GM15510 (cell line): ENCODE data around the gene DLG2.

ENCODE experiments used
- POLR2A ChIP-seq: IDR thresholded peaks from 3 replicates; pipeline ENCODE4 v1.6.1; 2011; ENCODE audit warnings: borderline replicate concordance; ENCODE audit not compliant: insufficient read length; ENCODE audit errors: extremely low read depth

The DLG2 gene

DNA sequence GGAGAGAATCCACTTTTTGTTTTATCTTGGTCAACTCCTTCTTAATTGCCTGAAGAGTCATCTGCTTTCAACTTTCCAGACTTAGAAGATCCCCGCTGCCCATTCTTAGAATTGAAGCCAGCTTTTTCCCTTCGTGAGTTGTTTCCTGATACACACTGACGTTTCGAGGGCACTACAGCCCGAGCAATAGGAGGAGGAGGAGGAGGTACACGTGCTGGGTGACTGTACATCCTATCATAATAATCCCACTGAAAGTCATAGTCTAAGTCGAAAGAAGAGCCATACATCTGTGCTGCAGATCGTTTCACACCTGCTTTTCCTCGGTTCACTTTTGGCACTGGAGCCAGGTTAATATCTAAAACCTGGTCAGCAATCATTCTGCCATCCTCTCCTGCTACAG is 606.1 kb downstream of the DLG2 start:
- no peak for TF ChIP-seq POLR2A

DNA sequence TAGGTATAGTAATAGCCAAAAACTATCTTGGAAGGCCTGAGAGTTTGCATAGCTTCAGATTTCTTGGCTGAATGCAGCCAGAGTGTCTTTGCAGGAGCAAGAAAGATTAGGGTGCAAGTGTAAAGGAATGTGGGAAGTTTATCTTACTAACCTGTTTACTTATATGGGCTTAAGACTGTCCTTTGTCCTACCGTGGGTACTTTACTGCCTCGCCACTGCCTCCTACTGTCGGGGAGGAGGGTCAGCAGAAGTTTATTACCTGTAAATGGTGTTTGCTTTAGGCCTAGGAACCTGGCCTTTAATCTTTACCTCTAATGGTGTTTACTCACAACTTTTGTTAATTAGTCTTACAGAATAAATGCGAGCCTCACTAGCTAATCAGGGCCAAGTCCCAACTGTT is 633.8 kb downstream of the DLG2 start:
- no peak for TF ChIP-seq POLR2A

DNA sequence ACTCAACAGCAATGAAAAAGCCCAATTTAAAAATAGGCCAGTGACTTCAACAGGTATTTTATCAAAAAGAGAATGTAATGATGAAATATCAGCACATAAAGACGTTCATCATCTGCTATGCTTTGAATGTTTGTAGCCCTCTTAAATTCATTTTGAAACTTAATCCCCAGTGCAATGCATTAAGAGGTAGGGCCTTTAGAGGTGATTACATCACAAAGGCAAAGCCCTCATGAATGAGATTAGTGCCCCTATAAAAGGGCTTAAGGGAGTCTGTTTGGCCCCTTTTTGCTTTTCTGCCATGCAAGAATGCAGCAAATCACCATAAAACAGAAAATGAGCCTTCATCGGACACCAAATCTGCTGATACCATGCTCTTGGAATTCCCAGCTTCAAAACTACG is 637.0 kb downstream of the DLG2 start:
- no peak for TF ChIP-seq POLR2A

DNA sequence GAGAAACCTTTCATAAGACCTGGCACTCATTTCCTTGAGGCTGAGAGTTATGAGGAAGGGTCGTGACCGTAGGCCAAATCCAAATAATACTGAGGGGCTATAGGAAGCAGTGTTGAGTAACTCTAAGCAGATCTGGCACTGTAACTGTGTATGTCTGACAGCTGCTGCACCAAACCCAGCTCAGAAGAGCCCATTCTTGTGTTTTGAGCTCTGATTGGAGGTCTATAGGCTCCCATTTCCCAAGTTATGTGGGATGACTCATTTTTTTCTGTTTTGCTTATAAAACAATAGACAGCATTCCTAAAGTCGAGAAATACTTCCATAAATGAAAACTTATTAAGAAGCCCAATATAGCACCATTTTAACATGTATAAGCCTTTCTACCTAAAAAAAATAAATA is 645.8 kb downstream of the DLG2 start:
- no peak for TF ChIP-seq POLR2A

DNA sequence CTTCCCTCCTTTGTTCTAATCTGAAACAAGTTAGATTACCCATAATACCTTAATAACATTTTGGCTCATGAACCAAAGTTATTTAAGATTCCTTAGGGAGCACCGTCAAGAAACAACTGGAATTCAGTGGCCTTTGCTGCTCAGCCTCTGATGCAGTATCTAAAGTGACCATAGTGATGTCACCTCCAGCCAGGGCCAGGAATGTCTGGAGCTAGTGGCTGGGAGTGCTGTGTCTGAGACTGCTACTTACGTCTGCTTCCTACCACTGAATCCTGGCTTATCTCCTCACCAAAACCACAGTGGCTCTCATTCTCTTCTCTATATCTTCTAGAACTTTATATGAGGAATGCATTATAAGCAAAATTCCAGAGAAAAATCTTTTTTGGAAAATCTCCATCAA is 658.0 kb downstream of the DLG2 start:
- TF ChIP-seq POLR2A, result no peak

DNA sequence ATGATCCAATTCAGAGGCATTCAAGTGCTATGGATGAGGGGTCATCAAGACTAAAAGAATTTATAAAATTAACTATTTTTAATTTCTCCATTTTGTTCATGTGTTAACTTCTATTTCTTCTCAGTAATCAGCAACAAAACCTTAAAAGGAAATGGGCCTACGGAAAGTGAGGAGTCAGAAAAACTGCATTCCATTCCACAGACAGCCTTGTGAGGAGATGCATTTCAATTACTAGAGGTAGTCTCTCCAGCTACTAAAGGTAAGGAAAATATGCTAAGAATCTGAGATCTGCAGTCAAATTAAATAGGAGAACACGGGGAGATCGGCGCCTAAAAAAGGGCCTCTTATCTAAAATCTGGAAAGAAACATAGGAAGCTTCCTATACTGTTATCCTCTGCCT is 661.7 kb downstream of the DLG2 start:
- no peak for TF ChIP-seq POLR2A

DNA sequence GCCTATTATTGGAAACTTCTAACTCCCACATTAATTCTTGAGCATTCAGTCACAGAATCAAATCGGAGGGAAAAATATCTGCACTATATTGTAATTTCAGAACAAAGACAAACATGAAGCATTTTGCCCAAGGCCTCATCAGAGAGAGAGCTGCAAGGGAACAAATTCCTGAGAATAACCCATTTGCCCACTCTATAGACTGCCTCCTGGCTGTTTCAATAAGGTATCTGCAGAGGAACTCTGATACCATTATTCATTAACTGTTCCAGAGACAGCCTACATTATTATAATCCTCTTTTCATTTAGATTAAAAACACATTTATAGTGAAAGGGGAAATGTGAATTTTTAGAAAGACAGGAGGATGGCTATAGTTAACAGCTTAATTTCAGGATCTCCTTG is 663.9 kb downstream of the DLG2 start:
- no peak for TF ChIP-seq POLR2A

DNA sequence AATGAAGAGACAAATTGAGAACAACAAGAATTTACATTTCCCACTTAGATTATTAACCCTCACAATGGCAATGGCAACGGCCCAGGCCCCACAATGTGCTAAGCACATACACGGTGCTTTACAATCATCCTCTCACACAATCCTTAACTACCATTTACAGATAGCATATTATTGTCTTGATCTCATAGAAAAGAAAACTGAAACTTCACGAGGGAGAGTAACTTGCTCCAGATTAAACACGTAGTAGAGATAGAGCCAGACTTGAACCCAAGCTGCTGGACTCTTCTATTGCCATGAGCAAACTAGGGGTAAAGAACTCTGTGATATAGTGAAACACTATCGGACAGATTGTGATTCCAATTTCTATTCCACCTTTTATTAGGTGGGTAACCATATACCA is 665.1 kb downstream of the DLG2 start:
- TF ChIP-seq POLR2A, result no peak

DNA sequence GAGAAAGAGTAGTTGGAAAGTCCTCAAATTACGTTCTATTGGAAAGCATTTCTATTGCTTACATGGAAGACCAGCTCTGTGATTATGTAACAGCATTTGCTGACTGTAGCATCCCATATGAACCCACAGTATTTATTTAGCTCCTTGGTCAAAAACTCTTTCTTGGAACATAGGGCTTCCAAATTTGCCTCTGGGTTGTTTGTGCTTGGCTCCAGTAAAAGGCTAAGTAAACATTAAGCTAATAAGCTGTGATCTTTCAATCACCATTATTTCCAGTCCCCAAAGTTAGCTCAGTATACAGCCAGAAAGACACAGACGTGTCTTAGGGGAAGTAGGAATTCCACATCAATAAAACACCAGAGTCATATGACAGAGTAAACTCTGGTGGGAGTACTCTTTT is 668.8 kb downstream of the DLG2 start:
- TF ChIP-seq POLR2A, result no peak

DNA sequence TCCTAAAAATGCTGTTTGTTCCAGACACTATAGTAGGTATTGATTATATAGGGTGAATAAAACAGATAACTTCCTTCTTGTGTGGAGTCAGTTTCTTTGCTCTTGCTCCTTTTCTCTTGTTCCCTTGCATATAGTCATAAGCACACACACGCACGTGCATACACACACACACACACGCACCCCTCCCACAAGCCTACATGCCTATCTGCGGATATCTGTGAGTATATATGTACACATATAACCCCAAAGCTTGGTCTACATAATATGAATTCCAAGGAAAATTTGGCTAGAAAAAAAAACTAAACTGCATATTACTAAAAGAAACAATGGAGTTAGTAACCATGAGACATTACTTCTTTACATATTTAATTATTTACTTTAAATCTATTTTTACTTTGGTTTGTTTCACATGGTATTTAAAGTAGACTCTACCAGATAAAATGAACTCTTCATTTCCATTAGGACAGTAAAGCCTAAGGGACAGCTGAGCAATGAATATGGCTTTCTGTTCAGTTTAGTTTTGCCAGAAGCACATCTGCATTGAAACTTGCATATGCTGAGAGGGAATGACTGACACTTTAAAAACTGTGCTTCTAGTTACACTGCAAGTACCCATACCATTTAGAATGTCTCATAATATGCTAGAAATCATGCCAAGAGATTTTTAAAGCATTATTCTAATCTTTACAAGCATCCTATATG is 676.4 kb downstream of the DLG2 start:
- no peak for TF ChIP-seq POLR2A

DNA sequence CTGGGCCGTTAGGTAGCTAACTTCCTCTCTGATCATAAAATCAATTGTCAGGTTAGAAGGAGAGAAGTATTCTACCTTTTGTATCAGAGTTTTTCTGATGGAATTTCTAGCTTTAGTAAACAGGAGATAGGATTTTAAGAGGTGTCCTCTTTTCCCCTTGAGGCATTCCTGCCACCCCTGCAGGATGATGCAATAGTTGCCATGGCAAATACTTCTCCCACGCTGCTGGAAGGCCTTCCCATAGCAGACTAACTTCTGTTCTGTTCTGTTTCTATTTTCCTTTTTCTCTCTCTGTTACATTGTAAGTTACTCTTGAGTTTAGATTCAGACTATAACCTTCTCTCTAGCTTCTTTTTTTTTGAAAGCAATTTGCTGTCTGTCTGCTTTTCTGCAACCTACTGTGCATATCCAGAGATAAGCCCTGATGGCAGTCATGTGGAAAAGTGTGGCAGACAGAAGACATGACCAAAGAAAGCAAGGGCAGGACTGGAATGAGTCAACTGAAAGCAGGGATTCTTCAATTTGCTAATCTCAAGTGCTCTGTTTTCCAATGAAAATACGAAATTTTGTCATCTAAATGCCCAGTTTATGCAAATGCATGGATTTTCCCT is 679.1 kb downstream of the DLG2 start:
- TF ChIP-seq POLR2A, result no peak

DNA sequence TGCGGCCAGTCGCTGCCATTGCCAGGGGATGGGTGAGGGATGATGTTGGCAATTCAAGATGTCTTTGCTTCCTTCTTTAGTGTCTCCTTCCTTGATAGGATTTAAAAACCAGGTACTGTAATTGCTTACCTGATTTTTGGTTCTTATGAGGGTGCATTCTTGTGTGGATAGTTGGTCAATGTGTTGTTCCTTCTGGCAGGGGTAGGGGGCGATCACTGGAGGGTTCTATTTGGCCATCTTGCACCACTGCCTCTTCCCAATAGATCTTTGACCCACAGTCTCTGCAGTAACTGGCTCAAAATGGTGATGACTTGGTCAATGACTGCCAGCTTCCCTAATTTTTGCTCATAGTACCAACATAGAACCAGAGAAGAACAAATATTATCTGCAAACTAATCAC is 680.1 kb downstream of the DLG2 start:
- TF ChIP-seq POLR2A, result no peak

DNA sequence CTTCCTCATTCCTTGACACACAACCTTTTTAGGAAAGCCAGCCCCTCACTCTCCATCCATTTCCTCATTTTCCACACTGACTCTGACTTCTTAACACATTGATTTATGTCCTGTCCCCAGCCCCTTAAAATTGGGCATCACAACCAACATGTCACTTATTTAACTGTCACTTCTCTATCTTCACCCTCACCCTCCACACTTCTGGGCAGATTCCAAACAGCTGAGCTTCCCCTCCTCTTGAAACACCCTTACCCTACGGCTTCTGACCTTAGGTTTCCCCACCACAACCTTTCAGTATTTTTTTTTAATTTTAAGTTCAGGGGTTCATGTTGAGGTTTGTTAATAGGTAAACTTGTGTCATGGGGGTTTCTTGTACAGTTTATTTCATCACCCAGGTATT is 696.3 kb downstream of the DLG2 start:
- no peak for TF ChIP-seq POLR2A

DNA sequence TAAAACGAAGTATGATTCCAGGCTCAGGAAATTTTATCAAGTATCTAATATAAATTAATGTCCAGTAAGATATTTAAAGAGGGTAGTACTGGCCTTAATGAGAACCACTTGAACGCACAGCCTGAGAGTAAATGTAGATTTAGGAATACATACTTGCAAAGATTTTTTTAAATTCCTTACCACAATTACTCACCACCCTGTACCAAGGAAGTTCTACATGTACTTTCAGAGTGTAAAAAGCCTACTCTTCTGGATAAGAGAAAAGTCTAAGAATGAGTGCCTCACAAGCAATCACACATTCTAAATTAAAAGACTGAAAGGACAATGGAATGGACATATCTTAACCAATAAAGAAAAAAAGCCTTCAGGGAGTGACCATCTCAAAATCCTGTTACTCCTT is 697.4 kb downstream of the DLG2 start:
- TF ChIP-seq POLR2A, result no peak

DNA sequence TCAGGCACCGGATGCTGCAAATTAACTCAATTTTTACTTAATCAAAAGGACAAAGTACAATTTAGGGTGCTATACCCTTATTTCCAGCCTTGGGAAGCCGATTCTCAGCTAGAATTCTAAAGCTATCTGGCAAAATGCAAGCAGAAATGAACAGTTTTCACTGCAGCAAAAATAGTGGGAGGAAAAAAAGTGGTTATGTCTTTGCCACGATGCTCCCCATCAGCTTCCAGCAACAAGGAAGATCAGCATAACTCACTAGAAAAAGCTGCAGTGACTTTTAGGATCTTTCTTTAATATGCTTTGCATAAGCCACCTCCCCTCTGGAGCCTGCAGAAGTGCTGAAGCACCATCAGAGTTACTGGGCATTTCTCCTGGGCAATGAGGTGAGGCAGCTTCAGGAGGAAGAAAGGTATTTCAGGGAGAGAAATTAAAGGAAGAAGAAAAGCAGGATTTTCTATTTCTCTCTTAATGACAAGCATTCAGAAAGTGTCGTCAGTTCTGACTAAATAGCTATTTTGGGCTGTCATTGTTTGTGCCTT is 702.9 kb downstream of the DLG2 start:
- TF ChIP-seq POLR2A, result no peak

DNA sequence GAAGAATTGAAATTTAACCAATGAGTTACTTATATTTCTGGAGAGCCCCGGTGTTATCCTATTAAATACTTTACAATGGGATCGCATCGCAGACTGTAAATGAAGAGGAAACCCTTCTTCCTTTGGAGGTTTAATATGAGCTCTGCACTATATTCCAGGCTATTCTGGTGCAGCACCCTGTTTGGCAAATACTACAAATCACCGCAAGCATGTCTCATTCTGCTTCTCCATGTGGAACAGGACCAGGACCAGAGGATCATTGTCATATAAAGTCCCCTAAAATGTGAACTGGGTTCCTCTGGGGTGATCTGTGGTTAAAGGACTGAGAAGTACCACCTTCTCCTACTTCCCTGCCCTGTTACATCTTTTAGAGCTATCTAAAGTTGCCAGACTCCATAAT is 703.7 kb downstream of the DLG2 start:
- TF ChIP-seq POLR2A, result no peak

DNA sequence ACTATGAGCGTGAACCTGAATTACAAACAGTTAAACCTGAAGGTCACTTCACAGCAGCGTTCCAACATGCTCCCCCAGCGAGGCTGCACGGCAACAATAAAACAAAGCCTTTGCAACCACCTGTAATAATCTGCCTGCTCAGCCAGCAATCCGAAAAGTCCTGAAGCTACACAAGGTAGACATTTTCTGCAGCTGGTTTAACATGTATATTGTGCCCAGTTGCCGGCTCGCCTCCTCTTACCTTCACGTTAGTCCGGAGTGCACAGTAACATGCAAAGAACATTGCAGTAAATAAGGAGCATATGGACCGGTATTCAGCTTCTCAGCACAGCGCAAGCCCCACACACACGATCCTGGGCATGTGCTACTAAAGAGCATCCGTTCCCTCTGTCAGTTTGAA is 704.3 kb downstream of the DLG2 start:
- no peak for TF ChIP-seq POLR2A

DNA sequence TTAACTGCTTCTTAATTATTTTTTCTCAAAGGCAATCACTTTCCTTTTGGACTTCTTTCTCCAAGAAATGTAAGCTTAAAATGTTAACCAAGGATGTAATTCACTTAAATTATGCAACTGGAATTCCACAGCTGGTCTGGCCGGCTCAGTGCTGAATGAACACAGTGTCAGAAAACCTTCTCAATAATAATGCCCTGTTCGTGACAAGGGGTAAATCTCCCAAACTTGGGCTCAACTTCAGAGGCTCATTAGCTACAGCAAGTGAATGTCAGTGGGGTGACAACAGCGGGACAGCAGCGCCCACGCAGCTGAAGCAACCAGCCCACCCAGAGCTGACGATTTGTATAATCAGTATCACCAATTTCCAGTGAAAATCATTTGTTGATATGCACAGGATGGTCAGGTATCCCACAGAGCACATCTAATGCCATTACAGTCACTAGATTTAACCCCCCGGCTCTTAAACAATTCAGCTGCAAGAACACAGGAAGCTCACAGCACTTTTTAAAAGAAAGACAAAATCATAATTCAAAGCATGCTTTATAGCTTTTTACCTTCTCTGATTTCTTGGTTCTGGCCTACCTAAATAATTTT is 704.8 kb downstream of the DLG2 start:
- TF ChIP-seq POLR2A, result no peak
